ENCODE data around the gene ANKRD37. TPM values are rescaled to one million over a fixed set of nuclear protein-coding genes. Genes with fewer than 3 reads are reported as not detected.

ANKRD37 gene
- total RNA-seq, 1 experiment from 2014 or later = 0.97 TPM

DNA sequence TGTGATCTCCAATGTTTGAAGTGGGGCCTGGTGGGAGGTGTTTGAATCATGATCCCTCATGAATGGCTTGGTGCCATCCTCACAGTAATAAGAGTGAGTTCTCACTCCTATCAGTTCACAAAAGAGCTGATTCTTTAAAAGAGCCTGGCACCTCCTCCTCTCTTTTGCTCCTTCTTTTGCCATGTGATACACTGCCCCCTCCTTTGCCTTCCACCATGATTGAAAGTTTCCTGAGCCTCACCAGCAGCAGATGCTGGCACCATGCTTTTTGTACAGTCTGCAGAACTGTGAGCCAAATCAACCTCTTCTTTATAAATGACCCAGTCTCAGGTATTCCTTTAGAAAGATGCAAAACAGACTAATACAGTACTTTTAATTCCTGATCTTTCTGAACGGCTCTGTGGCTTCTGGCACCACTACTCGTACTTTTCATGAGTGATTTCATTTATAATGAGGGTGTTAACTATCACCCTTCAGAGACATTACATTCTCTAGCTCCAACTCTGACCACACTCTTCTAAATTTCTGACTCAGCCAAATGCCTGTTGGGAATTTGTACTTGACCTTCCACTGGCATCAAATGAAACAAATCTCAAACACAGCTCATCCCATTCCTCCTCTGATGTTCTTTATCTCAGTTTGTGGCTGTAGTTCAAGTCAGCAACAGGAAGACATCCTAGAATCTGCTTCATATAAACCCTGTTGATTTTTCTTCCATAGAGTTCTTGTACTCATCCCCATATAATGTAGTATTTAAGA lies 24.9 kb downstream of the ANKRD37 start:
- DNase-seq (ENCODE audit: low read depth) = peak; percentile 3

GRCh38 chr4:185424905-185425646 lies 28.4 kb downstream of the ANKRD37 start:
- no peak for DNase-seq (ENCODE audit: low read depth)

GRCh38 chr4:185425647-185426352 lies 29.2 kb downstream of the ANKRD37 start, which contains the start of gene UFSP2:
TSS of gene UFSP2 (minus strand) at chr4:185425964. CDS start at chr4:185425868, 96 bp downstream.
- DNase-seq (ENCODE audit: low read depth) = peak; percentile 71

- DNase-seq (ENCODE audit: low read depth) = no peak
These were observed 30.5 kb downstream of the ANKRD37 start for GRCh38 chr4:185426960-185427688.

DNA sequence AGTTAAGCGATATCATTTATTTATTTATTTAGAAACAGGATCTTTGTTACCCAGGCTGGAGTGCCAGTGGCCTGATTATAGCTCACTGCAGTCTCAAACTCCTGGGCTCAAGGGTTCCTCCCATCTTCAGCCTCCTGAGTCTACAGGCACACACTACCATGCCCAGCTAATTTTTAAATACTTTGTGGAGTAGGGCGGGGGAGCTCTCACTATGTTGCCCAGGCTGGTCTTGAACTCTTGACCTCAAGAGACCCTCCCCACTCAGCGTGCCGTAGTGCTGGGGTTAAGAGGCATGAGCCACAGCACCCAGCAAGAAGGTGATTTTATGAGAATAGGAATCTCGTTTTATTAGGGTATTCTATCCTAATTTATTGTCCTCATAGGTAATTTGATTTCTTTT lies 33.0 kb downstream of the ANKRD37 start:
- no peak for DNase-seq (ENCODE audit: low read depth)

DNA sequence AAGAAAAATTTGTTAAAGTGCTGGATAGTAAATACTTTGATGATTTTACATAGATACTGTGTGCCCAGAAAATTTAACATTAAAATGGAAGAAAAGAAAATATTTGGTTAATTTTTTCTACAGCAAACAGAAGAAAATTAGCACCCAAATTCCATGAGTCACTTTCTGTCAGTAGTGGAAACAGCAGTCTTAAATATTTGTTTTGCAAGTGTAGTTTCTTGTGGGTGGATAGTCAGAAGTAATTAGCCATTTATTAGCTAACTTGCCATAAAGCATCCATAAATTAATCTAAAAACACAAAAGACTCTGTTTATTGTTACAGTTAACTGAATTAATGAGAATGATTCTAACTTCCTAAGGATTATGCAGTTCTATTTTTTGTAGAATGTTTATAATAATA lies 38.8 kb downstream of the ANKRD37 start:
- DNase-seq (ENCODE audit: low read depth) = no peak

DNA sequence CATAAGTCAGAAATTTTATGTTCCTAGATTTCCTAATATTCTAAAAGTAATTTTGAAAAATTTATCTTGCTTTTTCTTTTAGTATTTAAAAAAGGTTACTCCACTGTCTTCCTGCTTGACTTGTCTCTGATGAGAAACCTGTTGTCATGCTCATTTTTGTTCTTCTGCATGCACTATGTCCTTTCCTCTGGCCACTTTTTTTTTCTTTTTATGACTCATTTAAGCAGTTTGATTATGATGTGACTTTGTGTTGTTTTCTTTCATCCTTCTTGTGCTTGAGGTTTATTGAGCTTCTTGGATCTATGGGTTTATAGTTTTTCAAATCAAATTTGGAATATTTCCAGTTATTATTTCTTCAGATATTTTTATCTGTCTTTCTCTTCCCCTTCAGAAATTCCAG lies 41.2 kb downstream of the ANKRD37 start:
- no peak for DNase-seq (ENCODE audit: low read depth)

- DNase-seq (ENCODE audit: low read depth) = no peak
These were observed 44.8 kb downstream of the ANKRD37 start for GRCh38 chr4:185441479-185441878.

DNA sequence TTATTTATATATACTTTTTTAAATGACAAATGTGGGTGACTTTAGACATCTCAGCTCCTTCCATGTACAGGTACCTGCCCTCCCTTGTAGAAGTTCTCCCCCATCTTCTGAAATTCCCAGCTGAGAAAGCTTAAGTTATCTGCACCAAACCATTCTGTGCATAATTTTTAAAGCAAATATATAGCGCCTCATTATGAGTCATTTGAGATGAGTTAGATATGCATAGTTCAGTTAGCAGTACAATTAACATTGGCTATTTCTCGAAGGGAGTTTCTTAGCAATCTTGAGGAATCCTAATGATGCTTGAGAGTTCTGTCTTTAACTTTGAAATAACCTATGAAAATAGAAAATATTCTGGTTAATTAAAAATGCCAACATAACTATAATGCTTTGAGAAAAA lies 48.6 kb downstream of the ANKRD37 start:
- no peak for DNase-seq (ENCODE audit: low read depth)

Other genes starting within 250 kb of the ANKRD37 start
- 19.6 and 22.3 TPM in 2 replicates for gene CFAP97, start 192.8 kb upstream of the ANKRD37 start, total RNA-seq (2014; rRNA removed; shearing (Covaris generic))
- 12.6 and 14.8 TPM in 2 replicates for gene SNX25, start 187.2 kb upstream of the ANKRD37 start, total RNA-seq (2014; rRNA removed; shearing (Covaris generic))
- 0.03 and 0.29 TPM in 2 replicates for gene LRP2BP, start 917 bp upstream of the ANKRD37 start, total RNA-seq (2014; rRNA removed; shearing (Covaris generic))
- 18.5 and 21.0 TPM in 2 replicates for gene UFSP2, start 29.1 kb downstream of the ANKRD37 start, total RNA-seq (2014; rRNA removed; shearing (Covaris generic))
- 0.06 TPM in 1 of 2 replicates, not detected in the other for gene CCDC110, start 74.9 kb downstream of the ANKRD37 start, total RNA-seq (2014; rRNA removed; shearing (Covaris generic))
- gene PDLIM3, start 138.7 kb downstream of the ANKRD37 start, total RNA-seq (2014; rRNA removed; shearing (Covaris generic)) = 18.9 and 20.4 TPM in 2 replicates